CD4-positive, alpha-beta T cell (primary cell): ENCODE data around the gene SPAG7. TPM values are rescaled to one million over a fixed set of nuclear protein-coding genes. Genes with fewer than 3 reads are reported as not detected.

Experiments
- ATAC-seq: fragments of 200-7000 bp; cut with Tn5 transposase; one replicate; pipeline ENCODE4 v1.10.0; 2022; ENCODE audit warnings: mild to moderate bottlenecking; ENCODE audit not compliant: poor library complexity
- CTCF ChIA-PET: fragments of 350-600 bp; sonication (Branson Sonifier 250); formaldehyde crosslinking; loops from one replicate; lab custom pipeline; 2021; ENCODE audit warnings: antibody characterized with exemption, inconsistent platforms; lab: Charles Lee
- POLR2A ChIA-PET: fragments of 350-600 bp; sonication (Branson Sonifier 250); formaldehyde crosslinking; loops from one replicate; lab custom pipeline; 2021; ENCODE audit warnings: antibody characterized with exemption, inconsistent platforms; lab: Charles Lee
- DNase-seq, 14 experiments: peaks; one replicate each; pipeline ENCODE4 v3.0.0-alpha.2; 2013 to 2020; ENCODE audit warnings: mixed read lengths in 2 of 14
- H3K27ac ChIP-seq, 2 donors: one replicate each; pipeline versions ENCODE4 v1.5.1 to v1.7.0; 2013; ENCODE audit warnings: low read length in 2 of 2, low read depth in 1 of 2, mild to moderate bottlenecking in 1 of 2
- H3K27me3 ChIP-seq, 2 experiments: 1 replicate in 1 of 2; 2 replicates in 1 of 2; pipeline versions ENCODE4 v1.6.1 to v1.7.0; 2013; ENCODE audit warnings: low read length in 2 of 2, control low read depth in 1 of 2, mild to moderate bottlenecking in 1 of 2, moderate library complexity in 1 of 2; ENCODE audit not compliant: insufficient read depth in 2 of 2, control insufficient read depth in 1 of 2
- H3K36me3 ChIP-seq: one replicate; pipeline ENCODE4 v1.6.1; 2013; ENCODE audit warnings: low read length, control low read depth; ENCODE audit not compliant: insufficient read depth
- H3K4me1 ChIP-seq: one replicate; pipeline ENCODE4 v1.6.1; 2013; ENCODE audit warnings: low read length, control low read depth; ENCODE audit not compliant: insufficient read depth
- H3K4me3 ChIP-seq: one replicate; pipeline ENCODE4 v1.5.1; 2013; ENCODE audit warnings: mild to moderate bottlenecking, low read length, moderate library complexity
- H3K9me3 ChIP-seq, 2 experiments: 1 replicate in 1 of 2; 2 replicates in 1 of 2; pipeline versions ENCODE4 v1.6.1 to v1.7.0; 2013; ENCODE audit warnings: low read length in 2 of 2, mild to moderate bottlenecking in 2 of 2, control low read depth in 1 of 2, moderate library complexity in 1 of 2; ENCODE audit not compliant: control insufficient read depth in 1 of 2, insufficient read depth in 1 of 2
- H3K27ac Mint-ChIP-seq: one replicate; pipeline ENCODE4 v1.8.0; 2020; ENCODE audit warnings: mixed read lengths
- H3K27me3 Mint-ChIP-seq: one replicate; pipeline ENCODE4 v1.8.0; 2021; ENCODE audit warnings: mixed read lengths
- H3K36me3 Mint-ChIP-seq: one replicate; pipeline ENCODE4 v1.8.0; 2021; ENCODE audit warnings: low read depth, mixed read lengths
- H3K4me1 Mint-ChIP-seq: one replicate; pipeline ENCODE4 v1.8.0; 2021; ENCODE audit warnings: low read depth, mixed read lengths
- H3K4me3 Mint-ChIP-seq: one replicate; pipeline ENCODE4 v1.8.0; 2020; ENCODE audit warnings: mild to moderate bottlenecking, mixed read lengths
- H3K9me3 Mint-ChIP-seq: one replicate; pipeline ENCODE4 v1.8.0; 2020; ENCODE audit warnings: mixed read lengths
- CTCF ChIP-seq: fragments of 200-600 bp; IDR thresholded peaks from one replicate; pipeline ENCODE4 v1.8.0; 2022; ENCODE audit warnings: antibody characterized with exemption, mild to moderate bottlenecking
- intact Hi-C, 2 experiments: fragments of 100-400 bp; cut with DNase I in 1 of 2; cut with micrococcal nuclease in 1 of 2; formaldehyde crosslinking; loops; one replicate each; pipeline versions ENCODE4 v1.15.1 to v1.9.0; 2023 to 2025; cut with DNase I, micrococcal nuclease
- total RNA-seq, 174 experiments: library from RNA in 2 of 174; stranded (reverse) in 2 of 174; gene quantifications; one replicate each; pipeline ENCODE4 v1.2.3 and lab custom pipeline; 2021 to 2026

The SPAG7 gene
- total RNA-seq, 2 experiments from 2014 or later: 30.2 to 30.9 TPM

- peaks cover 0 to 3% of the 10 kb centered on the region in 2 experiments for H3K9me3 ChIP-seq
- Mint-ChIP-seq H3K27me3 (no peaks in the 10 kb centered on the region), H3K27ac (peak overlapping the region; percentile 90), H3K4me1 (peaks cover 69% of the 10 kb centered on the region), H3K36me3 (peaks cover 75% of the 10 kb centered on the region), H3K4me3 (peak overlapping the region; percentile 99), H3K9me3 (no peaks in the 10 kb centered on the region)
- no peaks in the 10 kb centered on the region for H3K27me3 ChIP-seq
- H3K4me3 ChIP-seq: peak overlapping the region; percentile 99
- no peak for TF ChIP-seq CTCF
- H3K4me1 ChIP-seq: peaks cover 70% of the 10 kb centered on the region
- intact Hi-C loops: loop anchor here (5.0 kb wide), 2 partner anchors 102 to 233 kb away; partner anchors contain the start of gene ARRB2 (in 2 of the 2)
- CTCF ChIA-PET: interaction anchor here (0.7 to 2.3 kb wide), 2 partner anchors 22 to 42 kb away, joined by 3 to 7 read pairs; partner anchors contain the start of genes CHRNE and SPAG7
- peaks cover 51% of the 10 kb centered on the region for H3K36me3 ChIP-seq
- H3K27ac ChIP-seq: peak overlapping the region; percentile 61 to 98
- DNase-seq (peak; percentile 31 to 87 (median 74)), ATAC-seq (peak; percentile 17)
- POLR2A ChIA-PET: interaction anchor here (0.9 to 13.9 kb wide), 9 partner anchors 9 to 104 kb away, joined by 3 to 350 read pairs (median 5); partner anchors contain the start of genes C17orf107, CHRNE, INCA1 and KIF1C
Measured at GRCh38 chr17:4945176-4945943, 22.3 kb downstream of the SPAG7 start.

- Histone ChIP-seq H3K4me1 (peaks cover 67% of the 10 kb centered on the region), H3K9me3 (peaks cover 0 to 3% of the 10 kb centered on the region in 2 experiments), H3K4me3 (peak overlapping the region; percentile 99), H3K27ac (peak overlapping the region; percentile 61 to 98), H3K36me3 (peaks cover 51% of the 10 kb centered on the region), H3K27me3 (no peaks in the 10 kb centered on the region)
- intact Hi-C loops: loop anchor here (5.0 kb wide), 4 partner anchors 42 to 232 kb away; partner anchors contain the start of genes ARRB2 (in 2 of the 2), CAMTA2 (in 1 of the 2) and CHRNE (in 1 of the 2)
- DNase-seq (peak in 2 of 14 experiments; percentile 26 to 41), ATAC-seq (no peak)
- Mint-ChIP-seq H3K27ac (peak overlapping the region; percentile 90), H3K9me3 (no peaks in the 10 kb centered on the region), H3K4me1 (peaks cover 71% of the 10 kb centered on the region), H3K36me3 (peaks cover 80% of the 10 kb centered on the region), H3K27me3 (no peaks in the 10 kb centered on the region), H3K4me3 (peak overlapping the region; percentile 99)
- ChIA-PET CTCF (no interaction called here), POLR2A (interaction anchor here (0.9 to 13.9 kb wide), 8 partner anchors 10 to 97 kb away, joined by 3 to 350 read pairs (median 4); partner anchors contain the start of genes C17orf107, CHRNE, INCA1 and KIF1C)
- TF ChIP-seq CTCF: no peak
Measured at GRCh38 chr17:4944554-4945175, 23.0 kb downstream of the SPAG7 start.

GRCh38 chr17:4944163-4944553, 23.5 kb downstream of the SPAG7 start:
- Mint-ChIP-seq H3K27me3 (no peaks in the 10 kb centered on the region), H3K4me3 (peak overlapping the region; percentile 99), H3K4me1 (peaks cover 74% of the 10 kb centered on the region), H3K9me3 (no peaks in the 10 kb centered on the region), H3K36me3 (peaks cover 83% of the 10 kb centered on the region), H3K27ac (peak overlapping the region; percentile 90)
- Histone ChIP-seq H3K36me3 (peaks cover 51% of the 10 kb centered on the region), H3K27me3 (no peaks in the 10 kb centered on the region), H3K9me3 (peaks cover 0 to 3% of the 10 kb centered on the region in 2 experiments), H3K4me1 (peaks cover 72% of the 10 kb centered on the region), H3K27ac (peak overlapping the region; percentile 61 to 98), H3K4me3 (peak overlapping the region; percentile 99)
- intact Hi-C loops: loop anchor here in 1 of 2 experiments (5.0 kb wide), 2 partner anchors 42 to 43 kb away; partner anchors contain the start of genes CAMTA2 and CHRNE
- DNase-seq (peak in 11 of 14 experiments; percentile 33 to 87 (median 51)), ATAC-seq (peak; percentile 24)
- ChIA-PET POLR2A (interaction anchor here (1.0 to 13.9 kb wide), 7 partner anchors 23 to 98 kb away, joined by 3 to 350 read pairs (median 3); partner anchors contain the start of genes C17orf107, CHRNE and SPAG7), CTCF (no interaction called here)
- TF ChIP-seq CTCF: no peak
